Activated T-helper 1 cell treated with anti-CD3 and anti-CD28 coated beads, Interleukin-12 subunit alpha, Interleukin-12 subunit beta, Interleukin-2, Interleukin-4 antibody, amounts not matched to agents 30 ng/mL and 10 ng/mL and 1 ng/mL, durations not matched to agents 14 hours and 24 hours and 36 hours (primary cell): ENCODE results near the gene POU6F2. TPM values are rescaled to one million over a fixed set of nuclear protein-coding genes. Genes with fewer than 3 reads are reported as not detected.

Experiments used
- DNase-seq: peaks from one replicate; pipeline ENCODE4 v3.0.0; 2021; ENCODE audit warnings: low spot score
- H3K27ac Mint-ChIP-seq: one replicate; pipeline ENCODE4 v1.8.0; 2021; ENCODE audit warnings: mild to moderate bottlenecking, mixed read lengths
- H3K27me3 Mint-ChIP-seq: one replicate; pipeline ENCODE4 v1.8.0; 2022; ENCODE audit warnings: mild to moderate bottlenecking, moderate library complexity, mixed read lengths; ENCODE audit not compliant: insufficient read depth
- H3K36me3 Mint-ChIP-seq: one replicate; pipeline ENCODE4 v1.8.0; 2021; ENCODE audit warnings: low read depth, mixed read lengths
- H3K4me1 Mint-ChIP-seq: one replicate; pipeline ENCODE4 v1.8.0; 2021; ENCODE audit warnings: low read depth, mixed read lengths
- H3K4me3 Mint-ChIP-seq: one replicate; pipeline ENCODE4 v1.8.0; 2021; ENCODE audit warnings: mild to moderate bottlenecking, moderate library complexity, mixed read lengths
- H3K9me3 Mint-ChIP-seq: one replicate; pipeline ENCODE4 v1.8.0; 2021; ENCODE audit warnings: mixed read lengths
- intact Hi-C: fragments of 100-400 bp; cut with micrococcal nuclease; formaldehyde crosslinking; loops from one replicate; pipeline ENCODE4 v1.15.1; 2024
- total RNA-seq: library from RNA; stranded (reverse); gene quantifications from 2 replicates; pipeline ENCODE4 v1.2.3, GENCODE V29; 2022

The POU6F2 gene
- total RNA-seq, 1 donor from 2014 or later: not detected

DNA sequence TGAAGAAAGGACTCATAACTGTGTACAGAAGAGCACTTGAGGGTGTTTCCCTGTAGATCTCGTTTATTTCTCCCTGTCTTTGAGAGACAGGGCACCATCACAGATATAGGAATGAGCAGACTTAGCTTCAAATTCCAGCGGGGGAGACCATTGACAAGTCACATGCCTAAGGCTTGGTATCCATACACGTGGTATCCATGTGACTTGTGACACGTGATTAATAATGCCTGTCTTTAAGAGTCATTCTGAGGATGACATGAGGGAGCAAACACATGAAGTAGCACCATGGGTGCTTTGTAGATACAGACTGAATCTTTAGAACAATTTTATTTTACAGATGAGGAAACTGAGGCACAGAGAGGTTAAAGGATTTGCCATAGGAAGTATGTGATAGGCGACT is 292.3 kb downstream of the POU6F2 start:
- H3K36me3 Mint-ChIP-seq: no peaks in the 10 kb centered on the region
- H3K27ac Mint-ChIP-seq: no peak overlapping the region
- H3K27me3 Mint-ChIP-seq: no peaks in the 10 kb centered on the region
- intact Hi-C loops: no loop called here
- DNase-seq: no peak
- H3K4me1 Mint-ChIP-seq: no peaks in the 10 kb centered on the region
- no peak overlapping the region for H3K4me3 Mint-ChIP-seq
- no peaks in the 10 kb centered on the region for H3K9me3 Mint-ChIP-seq

DNA sequence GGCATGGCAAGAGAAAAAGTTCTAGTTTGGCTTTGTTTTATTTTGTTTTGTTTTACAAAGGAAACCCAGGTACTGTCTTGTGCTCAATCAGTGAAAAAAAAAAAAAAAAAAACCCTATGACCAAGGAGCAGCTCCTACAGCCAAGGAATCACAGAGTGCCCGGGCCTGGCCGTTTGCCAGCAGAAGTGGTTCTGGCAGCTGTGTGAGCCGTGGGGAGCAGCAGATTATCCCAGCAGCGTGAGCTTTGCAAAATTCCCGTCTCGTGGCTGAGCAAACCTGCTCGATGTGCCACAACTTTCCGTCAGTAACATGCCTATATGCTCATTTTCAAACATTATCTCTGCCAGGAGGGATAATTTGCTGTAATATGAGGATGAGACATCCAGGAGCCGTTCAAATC is 293.7 kb downstream of the POU6F2 start:
- DNase-seq: no peak
- no peak overlapping the region for H3K27ac Mint-ChIP-seq
- no peaks in the 10 kb centered on the region for H3K9me3 Mint-ChIP-seq
- no peaks in the 10 kb centered on the region for H3K27me3 Mint-ChIP-seq
- H3K4me1 Mint-ChIP-seq: no peaks in the 10 kb centered on the region
- no peak overlapping the region for H3K4me3 Mint-ChIP-seq
- no peaks in the 10 kb centered on the region for H3K36me3 Mint-ChIP-seq
- intact Hi-C loops: no loop called here

DNA sequence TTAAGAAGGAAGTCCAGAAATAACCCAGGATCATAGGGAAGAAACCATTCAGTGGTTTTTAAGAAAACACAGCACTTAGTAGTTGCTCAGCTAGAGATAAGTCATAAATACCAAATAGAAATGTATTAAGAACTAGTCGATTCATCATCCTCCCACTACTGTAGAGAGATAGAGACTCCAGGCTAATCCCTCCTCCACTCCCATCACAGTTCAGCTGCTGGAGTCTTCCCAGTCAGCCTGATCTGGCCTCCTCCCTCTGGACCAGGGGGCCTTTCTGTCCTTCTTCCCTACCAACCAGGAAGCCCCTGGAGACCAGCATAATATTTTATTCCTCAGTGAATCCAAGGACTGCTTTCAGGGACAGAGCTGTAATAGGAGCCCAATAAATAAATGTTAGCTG is 294.4 kb downstream of the POU6F2 start:
- no peaks in the 10 kb centered on the region for H3K27me3 Mint-ChIP-seq

DNA sequence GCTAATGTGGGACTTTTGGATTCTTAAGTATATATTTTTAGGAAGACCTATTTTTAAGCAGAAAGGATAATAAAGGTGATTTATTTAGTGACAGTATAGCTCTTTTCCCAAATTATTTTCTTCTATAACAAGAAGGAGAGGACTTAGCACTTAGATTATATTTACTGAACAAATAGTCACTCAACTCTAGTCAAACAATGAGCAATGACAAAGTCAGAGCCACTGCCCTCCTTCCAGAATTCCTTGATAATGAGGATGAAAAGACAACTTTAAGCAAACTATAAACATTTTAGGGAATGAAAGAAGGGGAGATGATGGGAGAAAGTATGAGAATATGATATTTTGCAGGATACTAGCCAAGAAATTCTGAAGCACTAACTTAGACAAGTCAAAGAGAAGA is 295.0 kb downstream of the POU6F2 start:
- Mint-ChIP-seq H3K4me3 (no peak overlapping the region), H3K4me1 (no peaks in the 10 kb centered on the region), H3K9me3 (no peaks in the 10 kb centered on the region), H3K27me3 (no peaks in the 10 kb centered on the region), H3K36me3 (no peaks in the 10 kb centered on the region), H3K27ac (no peak overlapping the region)
- DNase-seq: no peak
- intact Hi-C loops: no loop called here

More for the DNA sequence above, 294.4 kb downstream of the POU6F2 start:
- Mint-ChIP-seq H3K9me3 (no peaks in the 10 kb centered on the region), H3K27ac (no peak overlapping the region), H3K4me3 (no peak overlapping the region), H3K36me3 (no peaks in the 10 kb centered on the region), H3K4me1 (no peaks in the 10 kb centered on the region)
- intact Hi-C loops: no loop called here
- no peak for DNase-seq

- H3K27me3 Mint-ChIP-seq: peaks cover 3% of the 10 kb centered on the region
- no peaks in the 10 kb centered on the region for H3K4me1 Mint-ChIP-seq
- intact Hi-C loops: no loop called here
- no peak for DNase-seq
- no peaks in the 10 kb centered on the region for H3K9me3 Mint-ChIP-seq
- no peak overlapping the region for H3K4me3 Mint-ChIP-seq
- no peak overlapping the region for H3K27ac Mint-ChIP-seq
- no peaks in the 10 kb centered on the region for H3K36me3 Mint-ChIP-seq
These were observed 302.6 kb downstream of the POU6F2 start for GRCh38 chr7:39280337-39280736.

DNA sequence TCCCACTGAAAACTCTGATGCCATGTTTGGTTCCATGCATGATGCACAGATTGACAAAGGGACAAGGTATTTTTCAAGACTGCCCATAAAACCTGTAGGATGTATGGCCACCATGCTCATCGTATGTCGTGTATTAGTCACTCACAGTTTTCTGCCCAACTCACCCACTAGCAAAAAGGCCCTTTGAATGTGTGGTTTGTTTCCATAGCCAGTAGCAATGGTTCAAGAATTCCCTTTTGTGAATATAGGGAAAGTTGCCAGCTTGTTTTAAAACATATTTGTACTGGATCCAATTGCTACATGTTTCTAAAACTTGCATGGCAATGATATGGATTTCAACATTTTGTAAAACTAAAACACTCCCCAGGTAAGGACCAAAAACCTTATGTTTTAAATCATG is 307.5 kb downstream of the POU6F2 start:
- Mint-ChIP-seq H3K27ac (no peak overlapping the region), H3K9me3 (no peaks in the 10 kb centered on the region), H3K4me1 (no peaks in the 10 kb centered on the region), H3K4me3 (no peak overlapping the region), H3K27me3 (peaks cover 3% of the 10 kb centered on the region), H3K36me3 (no peaks in the 10 kb centered on the region)
- no peak for DNase-seq
- intact Hi-C loops: no loop called here

DNA sequence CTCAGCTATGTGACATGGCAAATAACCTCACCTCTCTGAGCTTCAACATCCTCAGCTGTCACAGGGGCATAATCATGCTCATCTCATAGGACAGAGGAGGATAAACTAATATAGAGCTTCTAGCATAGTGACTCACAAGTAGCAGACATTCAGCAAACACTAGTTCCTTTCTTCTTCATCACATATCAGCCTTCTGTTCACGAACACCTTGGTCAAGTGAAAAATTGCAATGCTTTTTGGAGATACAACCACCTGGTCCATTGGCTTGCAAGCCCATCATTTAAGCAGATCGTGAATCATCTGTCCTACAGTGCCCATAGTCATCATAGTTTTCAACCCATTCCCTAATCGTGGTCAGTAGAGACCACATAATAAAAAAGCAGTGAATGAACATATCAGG is 310.6 kb downstream of the POU6F2 start:
- Mint-ChIP-seq H3K27ac (no peak overlapping the region), H3K4me1 (no peaks in the 10 kb centered on the region), H3K36me3 (no peaks in the 10 kb centered on the region), H3K9me3 (no peaks in the 10 kb centered on the region), H3K4me3 (no peak overlapping the region), H3K27me3 (peaks cover 3% of the 10 kb centered on the region)
- intact Hi-C loops: no loop called here
- DNase-seq: no peak

- intact Hi-C loops: no loop called here
- no peaks in the 10 kb centered on the region for H3K4me1 Mint-ChIP-seq
- H3K36me3 Mint-ChIP-seq: no peaks in the 10 kb centered on the region
- no peak for DNase-seq
- H3K27ac Mint-ChIP-seq: no peak overlapping the region
- no peaks in the 10 kb centered on the region for H3K9me3 Mint-ChIP-seq
- peaks cover 3% of the 10 kb centered on the region for H3K27me3 Mint-ChIP-seq
- H3K4me3 Mint-ChIP-seq: no peak overlapping the region
These were observed 314.1 kb downstream of the POU6F2 start for GRCh38 chr7:39291628-39292410.

- Mint-ChIP-seq H3K27ac (no peak overlapping the region), H3K27me3 (peaks cover 3% of the 10 kb centered on the region), H3K9me3 (no peaks in the 10 kb centered on the region), H3K4me3 (no peak overlapping the region), H3K36me3 (no peaks in the 10 kb centered on the region), H3K4me1 (no peaks in the 10 kb centered on the region)
- intact Hi-C loops: no loop called here
- no peak for DNase-seq
These were observed 315.5 kb downstream of the POU6F2 start for GRCh38 chr7:39293056-39293823.

DNA sequence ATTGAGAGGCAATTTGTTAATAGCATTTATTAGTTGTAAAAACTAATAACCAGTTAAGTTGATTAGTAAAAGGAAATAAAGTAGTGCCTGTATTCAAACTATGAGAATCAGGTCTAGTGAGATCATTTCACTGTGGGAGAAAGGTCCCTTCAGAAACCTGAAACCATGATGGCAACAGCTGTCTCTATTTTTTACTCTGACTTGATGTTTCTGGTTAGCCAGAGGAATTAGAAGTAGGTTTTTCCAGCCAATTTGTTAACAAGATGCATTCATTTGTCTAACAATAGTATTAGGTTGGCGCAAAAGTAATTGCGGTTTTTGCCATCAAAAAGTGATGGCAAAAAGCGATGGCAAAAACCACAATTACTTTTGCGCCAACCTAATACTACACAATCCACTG is 316.3 kb downstream of the POU6F2 start:
- DNase-seq: no peak
- intact Hi-C loops: no loop called here
- no peaks in the 10 kb centered on the region for H3K9me3 Mint-ChIP-seq
- no peaks in the 10 kb centered on the region for H3K36me3 Mint-ChIP-seq
- no peak overlapping the region for H3K27ac Mint-ChIP-seq
- H3K4me1 Mint-ChIP-seq: no peaks in the 10 kb centered on the region
- peaks cover 3% of the 10 kb centered on the region for H3K27me3 Mint-ChIP-seq
- no peak overlapping the region for H3K4me3 Mint-ChIP-seq

- no peak for DNase-seq
- Mint-ChIP-seq H3K36me3 (no peaks in the 10 kb centered on the region), H3K4me1 (no peaks in the 10 kb centered on the region), H3K9me3 (no peaks in the 10 kb centered on the region), H3K27ac (no peak overlapping the region), H3K4me3 (no peak overlapping the region), H3K27me3 (peaks cover 3% of the 10 kb centered on the region)
- intact Hi-C loops: no loop called here
These were observed 318.1 kb downstream of the POU6F2 start for GRCh38 chr7:39295796-39296195.

GRCh38 chr7:39299695-39300094 is 322.0 kb downstream of the POU6F2 start:
- peaks cover 6% of the 10 kb centered on the region for H3K27me3 Mint-ChIP-seq
- no peak overlapping the region for H3K27ac Mint-ChIP-seq
- H3K9me3 Mint-ChIP-seq: no peaks in the 10 kb centered on the region
- intact Hi-C loops: no loop called here
- no peak overlapping the region for H3K4me3 Mint-ChIP-seq
- no peak for DNase-seq
- H3K36me3 Mint-ChIP-seq: no peaks in the 10 kb centered on the region
- H3K4me1 Mint-ChIP-seq: no peaks in the 10 kb centered on the region

GRCh38 chr7:39300276-39300675 is 322.6 kb downstream of the POU6F2 start:
- Mint-ChIP-seq H3K9me3 (no peaks in the 10 kb centered on the region), H3K27me3 (peaks cover 6% of the 10 kb centered on the region), H3K27ac (no peak overlapping the region), H3K4me3 (no peak overlapping the region), H3K36me3 (no peaks in the 10 kb centered on the region), H3K4me1 (no peaks in the 10 kb centered on the region)
- intact Hi-C loops: no loop called here
- DNase-seq: no peak
